ENCODE results near the gene PIGW. TPM values are rescaled to one million over a fixed set of nuclear protein-coding genes. Genes with fewer than 3 reads are reported as not detected.

The PIGW gene
- polyA plus RNA-seq, 2 of the 4 experiments (the other 2 are of a cell fraction), result 30.0 to 32.3 TPM

- FAIRE-seq (no peak), DNase-seq (ENCODE audit: low read depth in 1 of 2, low spot score in 1 of 2) (no peak), ATAC-seq (peak; percentile 15 to 41; a peak in 3 of 6 replicates)
- TF ChIP-seq, protein P1, sequence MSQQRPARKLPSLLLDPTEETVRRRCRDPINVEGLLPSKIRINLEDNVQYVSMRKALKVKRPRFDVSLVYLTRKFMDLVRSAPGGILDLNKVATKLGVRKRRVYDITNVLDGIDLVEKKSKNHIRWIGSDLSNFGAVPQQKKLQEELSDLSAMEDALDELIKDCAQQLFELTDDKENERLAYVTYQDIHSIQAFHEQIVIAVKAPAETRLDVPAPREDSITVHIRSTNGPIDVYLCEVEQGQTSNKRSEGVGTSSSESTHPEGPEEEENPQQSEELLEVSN (IDR thresholded peaks at IDR 0.05; ENCODE audit: borderline replicate concordance, low read depth), result no peak
- no peak for TF ChIP-seq ELK1 (IDR thresholded peaks at IDR 0.05; ENCODE audit: low read depth, low read length)
- TF ChIP-seq HMGXB4 (CRISPR knock-in tag; IDR thresholded peaks at IDR 0.05; ENCODE audit: borderline replicate concordance), result no peak
- TF ChIP-seq JUN (IDR thresholded peaks at IDR 0.05), result no peak
- no peak for TF ChIP-seq POLR2AphosphoS2 (conservative IDR thresholded peaks at IDR 0.05; ENCODE audit: low read length)
- TF ChIP-seq RARB (CRISPR knock-in tag; IDR thresholded peaks at IDR 0.05), result no peak
- no peak for TF ChIP-seq GATA3 (IDR thresholded peaks at IDR 0.05; ENCODE audit: borderline replicate concordance)
- TF ChIP-seq HDAC2 (IDR thresholded peaks at IDR 0.05), result no peak
- TF ChIP-seq CHD2 (IDR thresholded peaks at IDR 0.05; ENCODE audit: low read length, partially characterized antibody), result no peak
- no peak for TF ChIP-seq TP53 (CRISPR knock-in tag; IDR thresholded peaks at IDR 0.05)
- no peak for TF ChIP-seq NR3C1 (IDR thresholded peaks at IDR 0.05)
- no peak for TF ChIP-seq BHLHE40 (IDR thresholded peaks at IDR 0.05; ENCODE audit: low read depth, low read length)
- ChIA-PET POLR2A (interaction anchor here (0.6 to 1.1 kb wide), 3 partner anchors 10 to 23 kb away, joined by 3 read pairs; partner anchors contain the start of genes MYO19 and PIGW), CTCF (interaction anchor here (0.7 to 2.5 kb wide), 4 partner anchors 8 to 555 kb away, joined by 3 to 16 read pairs (median 6); partner anchors contain the start of genes MYO19 and PIGW)
- no peak overlapping the region for H3K27ac ChIP-seq
- H3K4me3 ChIP-seq, result no peak overlapping the region
- H3K9me3 ChIP-seq, result no peaks in the 10 kb centered on the region
- H3K4me1 ChIP-seq, result peaks cover 6% of the 10 kb centered on the region; the same call in 1 of the 3 replicates
- 95% methylated on average over 4 of the region's 4 CpGs for WGBS (ENCODE audit: missing lambda C conversion rate)
- H3K4me2 ChIP-seq, result no peak overlapping the region
These were observed 10.3 kb upstream of the PIGW start for GRCh38 chr17:36524428-36524876.

- no peak overlapping the region for H3K4me2 ChIP-seq
- POLR2A ChIA-PET, result interaction anchor here (0.6 to 1.1 kb wide), 2 partner anchors 9 to 23 kb away, joined by 3 read pairs; partner anchors contain the start of genes MYO19 and PIGW
- CTCF ChIA-PET, result interaction anchor here (1.3 to 2.5 kb wide), 3 partner anchors 9 to 42 kb away, joined by 5 to 16 read pairs (median 6); partner anchors contain the start of genes MYO19 and PIGW
- H3K4me3 ChIP-seq, result no peak overlapping the region
- DNase-seq (ENCODE audit: low read depth in 1 of 2, low spot score in 1 of 2) (no peak), FAIRE-seq (no peak), ATAC-seq (peak in 1 of 2 experiments; percentile 10; a peak in 1 of 6 replicates)
- 97% methylated on average over 2 of the region's 2 CpGs for WGBS (ENCODE audit: missing lambda C conversion rate)
- H3K9me3 ChIP-seq, result no peaks in the 10 kb centered on the region
- no peak overlapping the region for H3K27ac ChIP-seq
- TF ChIP-seq FOSB (CRISPR knock-in tag; IDR thresholded peaks at IDR 0.05), result no peak
- peaks cover 9% of the 10 kb centered on the region; the same call in 1 of the 3 replicates for H3K4me1 ChIP-seq
These were observed 9.7 kb upstream of the PIGW start for GRCh38 chr17:36525113-36525512.

GRCh38 chr17:36525888-36526287 is 8.9 kb upstream of the PIGW start:
- WGBS (ENCODE audit: missing lambda C conversion rate), result 96% methylated on average over 6 of the region's 6 CpGs
- CTCF ChIA-PET, result interaction anchor here (1.0 to 2.5 kb wide), 3 partner anchors 18 to 377 kb away, joined by 3 to 6 read pairs (median 3); no protein-coding TSS in a partner anchor
- ATAC-seq (no peak), DNase-seq (ENCODE audit: low read depth in 1 of 2, low spot score in 1 of 2) (no peak), FAIRE-seq (no peak)
- Histone ChIP-seq H3K4me3 (no peak overlapping the region), H3K27ac (no peak overlapping the region), H3K9me3 (no peaks in the 10 kb centered on the region), H3K4me1 (peaks cover 9% of the 10 kb centered on the region; the same call in 1 of the 3 replicates), H3K4me2 (no peak overlapping the region)
- POLR2A ChIA-PET, result no interaction called here
- TF ChIP-seq JUNB (IDR thresholded peaks at IDR 0.05) (no peak), ZC3H11A (IDR thresholded peaks at IDR 0.05) (no peak), CEBPB (IDR thresholded peaks at IDR 0.05) (no peak), PHF8 (IDR thresholded peaks at IDR 0.05; ENCODE audit: borderline replicate concordance, low read depth) (no peak), FOXS1 (CRISPR knock-in tag; IDR thresholded peaks at IDR 0.05) (no peak), FOSB (CRISPR knock-in tag; IDR thresholded peaks at IDR 0.05) (no peak), REST (IDR thresholded peaks at IDR 0.05) (no peak), EHF (CRISPR knock-in tag; IDR thresholded peaks at IDR 0.05) (no peak), TP53 (CRISPR knock-in tag; IDR thresholded peaks at IDR 0.05) (no peak), HOXB5 (CRISPR knock-in tag; IDR thresholded peaks at IDR 0.05) (no peak), ZFP36 (IDR thresholded peaks at IDR 0.05; ENCODE audit: borderline replicate concordance, partially characterized antibody) (no peak), EHMT2 (IDR thresholded peaks at IDR 0.05; ENCODE audit: low read depth) (no peak), CBX8 (IDR thresholded peaks at IDR 0.05) (no peak), NR3C1 (IDR thresholded peaks at IDR 0.05) (no peak), RARB (CRISPR knock-in tag; IDR thresholded peaks at IDR 0.05) (no peak)
- TF ChIP-seq, protein P2, sequence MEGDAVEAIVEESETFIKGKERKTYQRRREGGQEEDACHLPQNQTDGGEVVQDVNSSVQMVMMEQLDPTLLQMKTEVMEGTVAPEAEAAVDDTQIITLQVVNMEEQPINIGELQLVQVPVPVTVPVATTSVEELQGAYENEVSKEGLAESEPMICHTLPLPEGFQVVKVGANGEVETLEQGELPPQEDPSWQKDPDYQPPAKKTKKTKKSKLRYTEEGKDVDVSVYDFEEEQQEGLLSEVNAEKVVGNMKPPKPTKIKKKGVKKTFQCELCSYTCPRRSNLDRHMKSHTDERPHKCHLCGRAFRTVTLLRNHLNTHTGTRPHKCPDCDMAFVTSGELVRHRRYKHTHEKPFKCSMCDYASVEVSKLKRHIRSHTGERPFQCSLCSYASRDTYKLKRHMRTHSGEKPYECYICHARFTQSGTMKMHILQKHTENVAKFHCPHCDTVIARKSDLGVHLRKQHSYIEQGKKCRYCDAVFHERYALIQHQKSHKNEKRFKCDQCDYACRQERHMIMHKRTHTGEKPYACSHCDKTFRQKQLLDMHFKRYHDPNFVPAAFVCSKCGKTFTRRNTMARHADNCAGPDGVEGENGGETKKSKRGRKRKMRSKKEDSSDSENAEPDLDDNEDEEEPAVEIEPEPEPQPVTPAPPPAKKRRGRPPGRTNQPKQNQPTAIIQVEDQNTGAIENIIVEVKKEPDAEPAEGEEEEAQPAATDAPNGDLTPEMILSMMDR (IDR thresholded peaks at IDR 0.05), result no peak

Measured in A549 (cell line).